Measurements from ENCODE around the gene TMEM154. TPM values are rescaled to one million over a fixed set of nuclear protein-coding genes. Genes with fewer than 3 reads are reported as not detected.

Gene TMEM154
- 1.0 TPM for total RNA-seq

DNA sequence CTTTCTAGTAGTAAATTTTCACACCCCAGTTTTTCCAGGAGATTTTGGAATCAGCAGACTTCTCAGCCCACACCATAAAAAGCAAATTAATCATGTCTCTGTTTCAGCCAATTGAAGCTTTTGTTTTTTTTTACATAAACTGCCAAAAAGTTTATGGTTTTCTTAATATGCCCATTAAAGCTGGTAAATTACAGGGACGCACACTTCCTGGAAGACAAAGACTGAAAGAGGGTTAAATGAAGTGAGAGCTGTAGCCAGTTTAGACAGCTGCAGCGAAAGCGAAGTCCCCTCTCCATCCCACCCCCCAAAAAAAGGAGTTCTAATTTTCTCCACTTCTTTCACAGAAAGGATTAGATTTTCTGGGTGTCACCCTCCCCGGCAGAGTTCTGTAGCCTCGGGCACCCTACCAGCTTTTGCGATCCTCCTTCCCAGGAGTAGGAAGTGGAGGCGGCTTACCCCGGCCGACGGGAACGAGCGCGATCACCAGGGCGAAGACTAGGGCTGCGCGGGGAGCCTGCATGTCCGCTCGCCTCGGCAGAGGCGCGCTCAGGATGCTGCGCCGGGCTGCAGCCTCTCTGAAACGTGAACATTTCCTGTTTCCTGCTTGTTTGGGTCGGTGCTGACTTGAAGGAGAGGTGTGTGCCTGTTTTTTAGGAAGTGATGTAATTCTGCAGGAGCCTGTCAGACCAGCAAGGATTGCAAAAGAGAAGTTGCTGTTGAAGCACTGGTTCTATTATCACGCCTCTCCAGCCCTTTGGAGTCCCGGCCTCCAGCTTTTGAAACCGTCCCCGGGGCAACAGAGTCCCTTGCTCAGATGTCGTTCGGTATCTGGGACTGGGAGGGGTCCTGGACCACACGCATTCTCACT is at the start of gene TMEM154:
TSS of gene TMEM154 (minus strand) at position 584 of the 868 bp plus-strand sequence. CDS start at position 520, 64 bp downstream.
- H3K9ac ChIP-seq (ENCODE audit: low read depth in 1 of 3, low read length in 3 of 3), result peak within 1 kb of the TSS; percentile 34 to 72 (median 40)
- peaks cover 4 to 7% (median 5%) of the 10 kb centered on the region in 3 donors for H3K27me3 ChIP-seq (ENCODE audit: control insufficient read depth in 3 of 3, insufficient read depth in 3 of 3, low read length in 3 of 3)
- H3K4me3 ChIP-seq (ENCODE audit: low read length in 3 of 3), result peak within 1 kb of the TSS; percentile 62 to 72 (median 67)
- peaks cover 2 to 8% (median 8%) of the 10 kb centered on the region in 3 donors for H3K4me1 ChIP-seq (ENCODE audit: control insufficient read depth in 3 of 3, insufficient read depth in 3 of 3, low read length in 3 of 3)
- H3K27ac ChIP-seq (ENCODE audit: low read depth, low read length), result no peak within 1 kb of the TSS
- H3K36me3 ChIP-seq (ENCODE audit: control insufficient read depth in 3 of 3, insufficient read depth in 3 of 3, low read length in 3 of 3), result no peaks in the 10 kb centered on the region
- H3K9me3 ChIP-seq (ENCODE audit: control insufficient read depth in 3 of 3, low read length in 3 of 3), result no peaks in the 10 kb centered on the region

DNA sequence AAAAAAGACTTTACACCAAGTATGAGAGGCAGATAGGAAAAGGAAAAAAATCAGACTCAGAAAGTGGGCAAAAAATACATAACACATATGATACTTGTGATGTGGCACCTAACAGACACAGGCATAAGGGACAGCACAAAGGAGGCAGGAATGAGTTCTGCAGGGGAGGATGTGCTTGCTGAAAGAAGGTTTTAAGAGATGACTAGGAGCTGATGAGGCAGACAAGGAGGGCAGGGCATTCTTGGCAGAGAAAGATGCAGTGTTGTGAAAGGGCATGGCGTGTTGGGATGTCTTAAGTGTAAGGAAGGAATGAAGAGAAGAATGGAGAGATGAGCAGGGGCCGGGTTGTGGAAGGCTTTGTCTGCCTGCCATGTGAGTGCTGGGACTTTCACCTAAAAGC is 49.7 kb upstream of the TMEM154 start:
- H3K9ac ChIP-seq (ENCODE audit: low read depth in 1 of 3, low read length in 3 of 3), result no peak overlapping the region
- H3K4me3 ChIP-seq (ENCODE audit: low read length in 3 of 3), result no peak overlapping the region
- H3K9me3 ChIP-seq (ENCODE audit: control insufficient read depth in 3 of 3, low read length in 3 of 3), result no peaks in the 10 kb centered on the region
- no peaks in the 10 kb centered on the region for H3K27me3 ChIP-seq (ENCODE audit: control insufficient read depth in 3 of 3, insufficient read depth in 3 of 3, low read length in 3 of 3)
- H3K4me1 ChIP-seq (ENCODE audit: control insufficient read depth in 3 of 3, insufficient read depth in 3 of 3, low read length in 3 of 3), result no peaks in the 10 kb centered on the region
- H3K36me3 ChIP-seq (ENCODE audit: control insufficient read depth in 3 of 3, insufficient read depth in 3 of 3, low read length in 3 of 3), result no peaks in the 10 kb centered on the region
- H3K27ac ChIP-seq (ENCODE audit: low read depth, low read length), result no peak overlapping the region

DNA sequence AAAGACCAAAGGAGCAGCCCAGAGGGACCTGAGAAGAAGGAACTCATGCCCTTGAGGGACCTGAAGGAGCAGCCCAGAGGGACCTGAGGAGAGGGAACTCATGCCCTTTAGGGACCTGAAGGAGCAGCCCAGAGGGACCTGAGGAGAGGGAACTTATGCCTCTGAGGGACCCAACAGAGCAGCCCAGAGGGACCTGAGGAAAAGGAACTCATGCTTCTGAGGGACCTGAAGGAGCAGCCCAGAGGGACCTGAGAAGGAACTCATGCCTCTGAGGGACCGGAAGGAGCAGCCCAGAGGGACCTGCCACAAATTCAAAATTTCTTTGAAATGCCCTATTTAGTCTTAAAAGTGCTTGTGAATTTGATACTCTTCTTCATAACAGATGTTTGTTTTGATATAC is 48.5 kb upstream of the TMEM154 start:
- no peaks in the 10 kb centered on the region for H3K27me3 ChIP-seq (ENCODE audit: control insufficient read depth in 3 of 3, insufficient read depth in 3 of 3, low read length in 3 of 3)
- H3K4me1 ChIP-seq (ENCODE audit: control insufficient read depth in 3 of 3, insufficient read depth in 3 of 3, low read length in 3 of 3), result no peaks in the 10 kb centered on the region
- H3K9me3 ChIP-seq (ENCODE audit: control insufficient read depth in 3 of 3, low read length in 3 of 3), result no peaks in the 10 kb centered on the region
- no peak overlapping the region for H3K27ac ChIP-seq (ENCODE audit: low read depth, low read length)
- no peak overlapping the region for H3K9ac ChIP-seq (ENCODE audit: low read depth in 1 of 3, low read length in 3 of 3)
- no peak overlapping the region for H3K4me3 ChIP-seq (ENCODE audit: low read length in 3 of 3)
- H3K36me3 ChIP-seq (ENCODE audit: control insufficient read depth in 3 of 3, insufficient read depth in 3 of 3, low read length in 3 of 3), result no peaks in the 10 kb centered on the region

DNA sequence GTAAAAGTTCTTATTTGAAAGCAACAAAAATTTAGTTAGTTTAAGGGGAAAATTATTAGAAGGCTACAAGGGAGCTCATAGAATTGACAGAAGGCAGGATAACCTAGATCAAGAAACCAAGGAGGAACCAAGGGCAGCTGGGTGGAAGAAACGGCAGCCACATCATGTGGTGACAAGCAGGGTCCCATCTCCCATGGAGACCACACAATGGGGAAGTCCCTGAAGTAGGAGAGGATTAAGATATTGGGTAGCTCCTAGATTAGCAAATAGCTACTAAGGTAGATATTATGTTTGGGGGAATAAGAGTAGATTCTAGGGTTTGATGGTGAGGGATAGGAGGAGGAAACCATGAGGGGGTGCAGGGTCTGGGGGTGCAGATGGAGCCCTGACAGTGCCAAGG is 48.0 kb upstream of the TMEM154 start:
- no peak overlapping the region for H3K4me3 ChIP-seq (ENCODE audit: low read length in 3 of 3)
- H3K9ac ChIP-seq (ENCODE audit: low read depth in 1 of 3, low read length in 3 of 3), result no peak overlapping the region
- no peaks in the 10 kb centered on the region for H3K36me3 ChIP-seq (ENCODE audit: control insufficient read depth in 3 of 3, insufficient read depth in 3 of 3, low read length in 3 of 3)
- H3K9me3 ChIP-seq (ENCODE audit: control insufficient read depth in 3 of 3, low read length in 3 of 3), result no peaks in the 10 kb centered on the region
- no peaks in the 10 kb centered on the region for H3K27me3 ChIP-seq (ENCODE audit: control insufficient read depth in 3 of 3, insufficient read depth in 3 of 3, low read length in 3 of 3)
- H3K4me1 ChIP-seq (ENCODE audit: control insufficient read depth in 3 of 3, insufficient read depth in 3 of 3, low read length in 3 of 3), result no peaks in the 10 kb centered on the region
- no peak overlapping the region for H3K27ac ChIP-seq (ENCODE audit: low read depth, low read length)

- Histone ChIP-seq H3K4me3 (ENCODE audit: low read length in 3 of 3) (no peak overlapping the region), H3K27me3 (ENCODE audit: control insufficient read depth in 3 of 3, insufficient read depth in 3 of 3, low read length in 3 of 3) (no peaks in the 10 kb centered on the region), H3K36me3 (ENCODE audit: control insufficient read depth in 3 of 3, insufficient read depth in 3 of 3, low read length in 3 of 3) (no peaks in the 10 kb centered on the region), H3K4me1 (ENCODE audit: control insufficient read depth in 3 of 3, insufficient read depth in 3 of 3, low read length in 3 of 3) (no peaks in the 10 kb centered on the region), H3K9me3 (ENCODE audit: control insufficient read depth in 3 of 3, low read length in 3 of 3) (no peaks in the 10 kb centered on the region), H3K27ac (ENCODE audit: low read depth, low read length) (no peak overlapping the region), H3K9ac (ENCODE audit: low read depth in 1 of 3, low read length in 3 of 3) (no peak overlapping the region)
These were observed 44.7 kb upstream of the TMEM154 start for GRCh38 chr4:152724494-152724893.

GRCh38 chr4:152723236-152723635 is 43.4 kb upstream of the TMEM154 start:
- no peaks in the 10 kb centered on the region for H3K9me3 ChIP-seq (ENCODE audit: control insufficient read depth in 3 of 3, low read length in 3 of 3)
- H3K27ac ChIP-seq (ENCODE audit: low read depth, low read length), result no peak overlapping the region
- H3K4me1 ChIP-seq (ENCODE audit: control insufficient read depth in 3 of 3, insufficient read depth in 3 of 3, low read length in 3 of 3), result no peaks in the 10 kb centered on the region
- no peaks in the 10 kb centered on the region for H3K36me3 ChIP-seq (ENCODE audit: control insufficient read depth in 3 of 3, insufficient read depth in 3 of 3, low read length in 3 of 3)
- H3K9ac ChIP-seq (ENCODE audit: low read depth in 1 of 3, low read length in 3 of 3), result no peak overlapping the region
- no peaks in the 10 kb centered on the region for H3K27me3 ChIP-seq (ENCODE audit: control insufficient read depth in 3 of 3, insufficient read depth in 3 of 3, low read length in 3 of 3)
- H3K4me3 ChIP-seq (ENCODE audit: low read length in 3 of 3), result no peak overlapping the region

- Histone ChIP-seq H3K9ac (ENCODE audit: low read depth in 1 of 3, low read length in 3 of 3) (no peak overlapping the region), H3K27ac (ENCODE audit: low read depth, low read length) (no peak overlapping the region), H3K27me3 (ENCODE audit: control insufficient read depth in 3 of 3, insufficient read depth in 3 of 3, low read length in 3 of 3) (no peaks in the 10 kb centered on the region), H3K4me1 (ENCODE audit: control insufficient read depth in 3 of 3, insufficient read depth in 3 of 3, low read length in 3 of 3) (no peaks in the 10 kb centered on the region), H3K4me3 (ENCODE audit: low read length in 3 of 3) (no peak overlapping the region), H3K36me3 (ENCODE audit: control insufficient read depth in 3 of 3, insufficient read depth in 3 of 3, low read length in 3 of 3) (no peaks in the 10 kb centered on the region), H3K9me3 (ENCODE audit: control insufficient read depth in 3 of 3, low read length in 3 of 3) (no peaks in the 10 kb centered on the region)
These were observed 40.2 kb upstream of the TMEM154 start for GRCh38 chr4:152719801-152720556.

DNA sequence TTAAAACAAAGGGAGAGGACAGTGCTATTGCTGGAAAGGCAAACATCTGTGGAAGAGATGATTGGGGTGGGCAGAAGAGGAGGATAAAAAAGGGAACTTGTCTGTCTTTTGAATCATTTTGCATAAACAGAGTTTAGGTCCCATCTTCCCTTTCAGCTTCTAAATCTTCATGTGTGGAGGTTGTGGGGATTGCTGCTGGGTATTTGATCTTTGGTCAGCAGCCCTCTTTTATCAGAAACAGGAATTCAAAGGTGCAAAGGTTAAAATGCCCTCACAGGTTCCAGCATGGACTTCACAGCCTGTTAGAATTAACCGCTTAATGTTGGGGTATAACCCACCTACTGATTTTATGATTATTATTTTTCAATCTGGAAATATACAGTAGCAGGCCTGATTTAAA is 39.5 kb upstream of the TMEM154 start:
- H3K27me3 ChIP-seq (ENCODE audit: control insufficient read depth in 3 of 3, insufficient read depth in 3 of 3, low read length in 3 of 3), result no peaks in the 10 kb centered on the region
- no peaks in the 10 kb centered on the region for H3K4me1 ChIP-seq (ENCODE audit: control insufficient read depth in 3 of 3, insufficient read depth in 3 of 3, low read length in 3 of 3)
- H3K4me3 ChIP-seq (ENCODE audit: low read length in 3 of 3), result no peak overlapping the region
- no peaks in the 10 kb centered on the region for H3K9me3 ChIP-seq (ENCODE audit: control insufficient read depth in 3 of 3, low read length in 3 of 3)
- H3K9ac ChIP-seq (ENCODE audit: low read depth in 1 of 3, low read length in 3 of 3), result no peak overlapping the region
- H3K36me3 ChIP-seq (ENCODE audit: control insufficient read depth in 3 of 3, insufficient read depth in 3 of 3, low read length in 3 of 3), result no peaks in the 10 kb centered on the region
- no peak overlapping the region for H3K27ac ChIP-seq (ENCODE audit: low read depth, low read length)

GRCh38 chr4:152715076-152715475 is 35.3 kb upstream of the TMEM154 start:
- Histone ChIP-seq H3K36me3 (ENCODE audit: control insufficient read depth in 3 of 3, insufficient read depth in 3 of 3, low read length in 3 of 3) (no peaks in the 10 kb centered on the region), H3K4me3 (ENCODE audit: low read length in 3 of 3) (no peak overlapping the region), H3K9ac (ENCODE audit: low read depth in 1 of 3, low read length in 3 of 3) (no peak overlapping the region), H3K9me3 (ENCODE audit: control insufficient read depth in 3 of 3, low read length in 3 of 3) (no peaks in the 10 kb centered on the region), H3K27ac (ENCODE audit: low read depth, low read length) (no peak overlapping the region), H3K4me1 (ENCODE audit: control insufficient read depth in 3 of 3, insufficient read depth in 3 of 3, low read length in 3 of 3) (no peaks in the 10 kb centered on the region), H3K27me3 (ENCODE audit: control insufficient read depth in 3 of 3, insufficient read depth in 3 of 3, low read length in 3 of 3) (no peaks in the 10 kb centered on the region)
